Forelimb muscle (tissue), 1 donor: Measurements from ENCODE around the gene METTL25B. TPM values are rescaled to one million over a fixed set of nuclear protein-coding genes. Genes with fewer than 3 reads are reported as not detected.

Experiments
- DNase-seq: peaks from one replicate; pipeline ENCODE4 v3.0.0-alpha.2; 2013; ENCODE audit warnings: low read depth
- polyA plus RNA-seq: library from polyadenylated mRNA; unstranded; fragments of 120-200 nt; gene quantifications from one replicate; pipeline ENCODE4 v1.2.1, GENCODE V29; 2013; ENCODE audit not compliant: insufficient read length

METTL25B gene
- polyA plus RNA-seq, 1 donor: 20.7 TPM

GRCh38 chr1:156767879-156768604, 39.8 kb downstream of the METTL25B start:
- no peak for DNase-seq

- no peak for DNase-seq
Observed at GRCh38 chr1:156768610-156769295, 40.5 kb downstream of the METTL25B start.

GRCh38 chr1:156772222-156772621, 44.0 kb downstream of the METTL25B start:
- no peak for DNase-seq

GRCh38 chr1:156772728-156773497, 44.6 kb downstream of the METTL25B start:
- DNase-seq: no peak

GRCh38 chr1:156773607-156774006, 45.3 kb downstream of the METTL25B start:
- no peak for DNase-seq

GRCh38 chr1:156775799-156776198, 47.5 kb downstream of the METTL25B start:
- DNase-seq: no peak

- DNase-seq: no peak
Observed at GRCh38 chr1:156776942-156777341, 48.7 kb downstream of the METTL25B start.

GRCh38 chr1:156777573-156777972, 49.3 kb downstream of the METTL25B start:
- DNase-seq: no peak

GRCh38 chr1:156781585-156782186, 53.4 kb downstream of the METTL25B start:
- DNase-seq: no peak

GRCh38 chr1:156785458-156785857, 57.2 kb downstream of the METTL25B start:
- DNase-seq: no peak

Other genes starting within 250 kb of the METTL25B start
- 78.6 TPM for gene MEF2D, start 227.7 kb upstream of the METTL25B start, polyA plus RNA-seq
- gene IQGAP3, start 155.9 kb upstream of the METTL25B start, polyA plus RNA-seq: 5.5 TPM
- 0.32 TPM for gene TTC24, start 148.7 kb upstream of the METTL25B start, polyA plus RNA-seq
- 26.2 TPM for gene NAXE, start 136.7 kb upstream of the METTL25B start, polyA plus RNA-seq
- gene GPATCH4, start 127.0 kb upstream of the METTL25B start, polyA plus RNA-seq: 30.5 TPM
- gene HAPLN2, start 109.1 kb upstream of the METTL25B start, polyA plus RNA-seq: 0.43 TPM
- 1.2 TPM for gene BCAN, start 86.4 kb upstream of the METTL25B start, polyA plus RNA-seq
- gene NES, start 51.1 kb upstream of the METTL25B start, polyA plus RNA-seq: 945 TPM
- gene CRABP2, start 22.9 kb upstream of the METTL25B start, polyA plus RNA-seq: 349 TPM
- 23.3 TPM for gene ISG20L2, start 297 bp downstream of the METTL25B start, polyA plus RNA-seq
- 63.5 TPM for gene MRPL24, start 12.6 kb downstream of the METTL25B start, polyA plus RNA-seq
- 134 TPM for gene HDGF, start 23.2 kb downstream of the METTL25B start, polyA plus RNA-seq
- 65.4 TPM for gene PRCC, start 39.1 kb downstream of the METTL25B start, polyA plus RNA-seq
- 0.39 TPM for gene SH2D2A, start 88.4 kb downstream of the METTL25B start, polyA plus RNA-seq
- gene INSRR, start 130.6 kb downstream of the METTL25B start, polyA plus RNA-seq: 0.70 TPM
- gene NTRK1, start 132.4 kb downstream of the METTL25B start, polyA plus RNA-seq: 0.37 TPM
- gene PEAR1, start 165.2 kb downstream of the METTL25B start, polyA plus RNA-seq: 21.1 TPM
- gene LRRC71, start 192.2 kb downstream of the METTL25B start, polyA plus RNA-seq: 1.2 TPM